Effector memory CD4-positive, alpha-beta T cell (primary cell): ENCODE results near the gene CEACAM20.

ENCODE experiments used
- DNase-seq, 3 donors: peaks; one replicate each; pipeline ENCODE4 v3.0.0-alpha.2; 2020
- H3K27ac ChIP-seq: 2 replicates; pipeline ENCODE4 v1.7.0; 2013; ENCODE audit warnings: mild to moderate bottlenecking, low read length, moderate library complexity; ENCODE audit not compliant: insufficient read depth, poor library complexity, severe bottlenecking
- H3K27me3 ChIP-seq: replicated peaks from 2 replicates; pipeline ENCODE4 v1.7.0; 2013; ENCODE audit warnings: mild to moderate bottlenecking, low read length; ENCODE audit not compliant: insufficient read depth, control insufficient read depth, poor library complexity, severe bottlenecking
- H3K36me3 ChIP-seq: 2 replicates; pipeline ENCODE4 v1.7.0; 2013; ENCODE audit warnings: mild to moderate bottlenecking, low read length, moderate library complexity; ENCODE audit not compliant: control insufficient read depth, insufficient read depth
- H3K4me1 ChIP-seq: 2 replicates; pipeline ENCODE4 v1.7.0; 2013; ENCODE audit warnings: low read length, mild to moderate bottlenecking; ENCODE audit not compliant: control insufficient read depth, insufficient read depth, poor library complexity, severe bottlenecking
- H3K4me3 ChIP-seq: 2 replicates; pipeline ENCODE4 v1.7.0; 2013; ENCODE audit warnings: low read length, low read depth, mild to moderate bottlenecking; ENCODE audit not compliant: insufficient read depth, poor library complexity, severe bottlenecking
- H3K9me3 ChIP-seq: 2 replicates; pipeline ENCODE4 v1.7.0; 2013; ENCODE audit warnings: mild to moderate bottlenecking, low read length, moderate library complexity; ENCODE audit not compliant: control insufficient read depth

CEACAM20 gene

DNA sequence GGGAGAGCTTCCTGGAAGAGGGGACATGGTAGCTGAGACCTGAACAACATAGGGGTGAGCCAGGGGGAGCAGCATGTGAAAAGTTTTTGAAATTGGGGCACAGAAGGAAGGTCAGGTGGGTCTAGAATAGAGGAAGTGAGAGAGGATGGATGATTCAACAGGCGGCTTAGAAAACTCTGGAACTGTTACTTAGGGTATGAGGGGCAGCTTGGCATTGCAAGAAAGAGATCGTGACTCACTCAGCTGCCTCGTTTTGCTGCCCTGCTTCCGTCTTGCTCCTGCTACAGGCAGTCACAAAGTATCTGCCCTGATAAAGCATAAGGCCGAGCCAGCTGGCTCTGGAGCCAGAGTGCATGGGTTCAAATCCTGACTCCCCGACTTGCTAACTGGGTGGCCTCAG is 1.3 kb upstream of the CEACAM20 start:
- H3K27ac ChIP-seq, result no peak overlapping the region
- no peaks in the 10 kb centered on the region for H3K4me1 ChIP-seq
- DNase-seq, result no peak
- H3K4me3 ChIP-seq, result no peak overlapping the region
- no peaks in the 10 kb centered on the region for H3K27me3 ChIP-seq
- no peaks in the 10 kb centered on the region for H3K9me3 ChIP-seq
- no peaks in the 10 kb centered on the region for H3K36me3 ChIP-seq

DNA sequence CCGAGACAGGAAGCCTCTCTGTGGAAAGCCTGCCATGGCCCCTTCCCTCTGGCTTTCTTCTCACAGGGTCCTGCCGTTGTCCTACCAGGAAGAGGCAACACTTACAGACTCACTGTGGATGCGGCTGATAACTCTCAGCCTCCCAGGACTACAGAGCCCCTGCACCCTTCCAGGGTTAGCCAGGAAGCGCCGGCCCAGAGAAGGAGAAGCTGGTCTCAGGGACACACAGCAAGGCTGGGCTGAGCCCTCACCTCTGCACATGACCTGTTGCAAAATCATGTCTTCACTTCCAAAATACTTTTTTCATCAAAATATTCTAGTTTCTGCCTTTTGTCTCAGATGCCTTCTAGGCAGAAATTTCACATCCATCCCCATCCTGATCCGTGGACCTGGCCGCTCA is 1.9 kb downstream of the CEACAM20 start:
- Histone ChIP-seq H3K9me3 (no peaks in the 10 kb centered on the region), H3K36me3 (no peaks in the 10 kb centered on the region), H3K27ac (no peak overlapping the region), H3K27me3 (no peaks in the 10 kb centered on the region), H3K4me3 (no peak overlapping the region), H3K4me1 (no peaks in the 10 kb centered on the region)
- no peak for DNase-seq

DNA sequence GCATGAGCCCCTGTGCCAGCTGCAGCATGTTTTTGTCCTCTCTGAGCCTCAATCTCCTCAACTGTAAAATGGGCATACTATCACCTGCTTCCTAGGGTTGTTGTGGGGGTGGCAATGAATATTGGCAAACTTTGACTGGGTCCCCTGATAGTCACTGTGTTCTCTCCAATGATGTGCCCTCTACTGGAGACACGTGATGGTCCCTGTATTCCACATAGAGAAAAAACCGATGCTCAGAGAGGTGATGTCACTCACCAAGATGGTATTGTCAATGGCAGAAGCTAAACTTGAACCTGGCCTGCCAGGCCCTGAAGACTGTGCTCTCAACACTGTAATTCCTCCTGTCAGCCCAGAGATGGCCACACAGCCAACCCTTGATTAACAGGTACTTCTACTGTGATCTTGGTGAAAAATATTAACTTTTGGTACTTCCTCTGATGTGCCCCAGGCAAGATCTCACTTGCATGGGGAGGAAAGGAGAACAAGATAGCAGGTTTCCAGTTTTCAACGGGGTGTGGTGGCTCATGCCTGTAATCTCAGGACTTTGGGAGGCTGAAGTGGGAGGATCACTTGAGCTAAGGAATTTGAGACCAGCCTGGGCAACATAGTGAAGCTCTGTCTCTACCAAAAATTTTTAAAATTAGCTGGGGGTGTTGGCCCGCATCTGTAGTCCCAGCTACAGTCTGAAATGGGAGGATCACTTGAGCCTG is 3.6 kb downstream of the CEACAM20 start:
- Histone ChIP-seq H3K4me1 (no peaks in the 10 kb centered on the region), H3K27me3 (no peaks in the 10 kb centered on the region), H3K36me3 (no peaks in the 10 kb centered on the region), H3K27ac (no peak overlapping the region), H3K4me3 (no peak overlapping the region), H3K9me3 (no peaks in the 10 kb centered on the region)
- no peak for DNase-seq

DNA sequence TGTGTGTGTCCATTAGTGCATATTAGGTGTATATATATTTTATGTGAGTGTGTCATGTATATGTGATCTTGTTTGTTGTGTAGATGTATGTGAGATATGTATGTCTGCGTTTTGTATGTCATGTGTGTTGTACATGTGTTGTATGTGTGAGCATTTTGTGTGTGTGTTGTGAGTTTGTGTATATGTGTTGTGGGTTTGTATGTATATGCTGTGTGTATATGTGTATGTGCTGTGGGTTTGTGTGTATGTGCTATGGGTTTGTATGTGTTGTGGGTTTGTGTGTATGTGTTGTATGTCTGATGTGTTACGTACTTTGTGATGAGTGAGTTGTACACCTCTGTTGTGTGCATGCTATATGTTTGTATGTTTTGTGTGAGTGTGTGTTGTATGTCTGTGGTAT is 8.1 kb downstream of the CEACAM20 start:
- Histone ChIP-seq H3K27me3 (no peaks in the 10 kb centered on the region), H3K9me3 (no peaks in the 10 kb centered on the region)
- no peak for DNase-seq

DNA sequence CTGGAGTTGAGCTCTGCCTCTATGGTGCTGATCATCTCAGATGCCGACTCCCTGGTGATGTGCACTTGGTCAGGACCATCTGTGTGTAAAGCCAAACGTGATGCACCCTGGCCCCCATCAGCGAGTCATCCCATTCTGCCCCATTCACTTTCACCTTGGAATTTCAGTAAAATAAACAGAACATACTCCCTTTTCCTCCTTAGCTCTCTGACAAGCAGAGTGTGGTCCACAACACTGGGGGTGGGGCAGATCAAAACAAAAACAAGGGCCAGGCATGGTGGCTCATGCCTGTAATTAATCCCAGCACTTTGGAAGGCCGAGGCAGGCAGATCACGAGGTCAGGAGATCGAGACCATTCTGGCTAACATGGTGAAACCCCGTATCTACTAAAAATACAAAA is 12.3 kb downstream of the CEACAM20 start:
- Histone ChIP-seq H3K36me3 (no peaks in the 10 kb centered on the region), H3K9me3 (no peaks in the 10 kb centered on the region), H3K4me1 (no peaks in the 10 kb centered on the region), H3K4me3 (no peak overlapping the region), H3K27me3 (no peaks in the 10 kb centered on the region), H3K27ac (no peak overlapping the region)
- DNase-seq, result no peak

More for the DNA sequence above, 8.1 kb downstream of the CEACAM20 start:
- no peaks in the 10 kb centered on the region for H3K36me3 ChIP-seq
- no peaks in the 10 kb centered on the region for H3K4me1 ChIP-seq
- H3K27ac ChIP-seq, result no peak overlapping the region
- no peak overlapping the region for H3K4me3 ChIP-seq

DNA sequence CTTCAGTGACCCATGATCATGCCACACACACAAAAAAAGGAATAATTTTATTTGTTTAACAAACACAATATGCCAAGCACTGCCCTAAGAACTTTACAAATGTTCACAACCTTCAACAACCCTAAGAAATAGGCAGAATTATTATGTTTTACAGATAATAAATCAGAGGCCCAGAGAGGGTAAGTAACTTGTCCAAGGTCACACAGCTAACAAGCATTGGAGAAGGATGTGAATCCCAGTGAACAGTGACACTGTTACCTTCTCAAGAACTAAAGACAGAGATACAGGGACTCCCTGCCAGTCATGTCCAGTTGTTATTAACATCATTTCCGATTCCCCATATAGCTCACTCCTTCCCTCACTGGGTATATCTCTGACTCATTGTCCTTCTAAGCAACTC is 13.6 kb downstream of the CEACAM20 start:
- DNase-seq, result no peak
- no peaks in the 10 kb centered on the region for H3K27me3 ChIP-seq
- H3K4me1 ChIP-seq, result no peaks in the 10 kb centered on the region
- H3K27ac ChIP-seq, result no peak overlapping the region
- H3K36me3 ChIP-seq, result no peaks in the 10 kb centered on the region
- no peak overlapping the region for H3K4me3 ChIP-seq
- no peaks in the 10 kb centered on the region for H3K9me3 ChIP-seq

DNA sequence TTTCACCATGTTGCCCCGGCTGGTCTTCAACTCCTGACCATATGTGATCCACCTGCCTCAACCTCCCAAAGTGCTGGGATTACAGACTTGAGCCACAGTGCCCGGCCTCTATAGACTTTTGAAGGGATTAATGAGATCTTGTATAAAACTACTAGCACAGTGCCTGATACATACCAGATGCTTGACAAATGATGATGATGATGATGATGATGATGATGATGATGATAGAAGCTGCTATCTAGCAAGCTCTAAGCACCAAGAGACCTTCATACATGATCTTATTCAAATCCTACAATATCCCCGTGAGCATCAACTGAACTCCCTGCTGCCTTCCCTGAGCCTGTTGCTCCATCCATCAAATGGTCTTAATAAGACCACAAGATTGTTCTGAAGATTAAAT is 14.4 kb downstream of the CEACAM20 start:
- Histone ChIP-seq H3K27me3 (no peaks in the 10 kb centered on the region), H3K4me3 (no peak overlapping the region), H3K27ac (no peak overlapping the region), H3K4me1 (no peaks in the 10 kb centered on the region), H3K36me3 (no peaks in the 10 kb centered on the region), H3K9me3 (no peaks in the 10 kb centered on the region)
- no peak for DNase-seq

DNA sequence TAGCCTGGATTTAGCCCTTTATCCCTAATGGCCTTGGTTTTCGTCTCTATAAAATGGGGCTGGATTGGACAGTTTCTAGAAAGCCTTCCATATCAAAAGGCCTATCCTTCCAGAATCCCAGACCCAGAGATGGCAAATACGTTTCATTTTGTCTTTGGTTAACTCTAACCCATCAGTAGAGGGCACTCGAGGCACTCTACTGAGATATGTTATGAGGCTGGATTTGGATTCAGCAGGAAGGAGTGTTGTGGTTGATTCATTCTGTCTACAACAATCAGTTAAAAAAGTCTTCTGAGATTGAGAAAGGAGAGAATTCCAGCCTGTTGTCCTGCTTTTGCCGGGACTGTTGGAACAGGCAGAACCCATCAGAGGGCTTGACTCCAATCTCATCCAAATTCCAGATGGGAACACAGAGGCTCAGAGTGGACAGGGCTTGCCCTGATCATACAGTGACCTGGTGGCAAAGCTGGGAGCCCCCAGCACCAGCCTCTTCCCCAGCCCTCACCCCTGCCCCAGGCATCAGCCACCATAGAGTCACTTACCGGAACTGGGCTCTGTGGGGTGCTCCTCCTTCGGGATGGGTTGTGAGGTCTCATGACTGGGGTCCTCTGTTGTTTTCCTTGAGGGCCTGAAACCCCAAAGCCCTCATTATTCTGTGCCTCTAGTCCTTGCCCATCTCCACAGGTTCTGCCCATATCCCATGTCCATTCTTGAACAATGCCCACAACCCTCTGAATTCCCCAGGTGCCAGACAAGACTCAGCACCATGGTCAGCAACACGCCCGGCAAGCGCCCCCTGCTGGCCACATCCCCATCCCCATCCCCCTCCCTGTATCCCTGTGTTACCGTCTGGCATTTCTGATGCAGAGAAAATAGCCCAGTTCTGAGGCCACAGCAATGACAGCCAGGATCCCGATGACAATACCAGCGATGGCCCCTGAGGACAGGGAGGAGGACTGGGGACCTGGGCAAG is 16.9 kb downstream of the CEACAM20 start:
- H3K27ac ChIP-seq, result no peak overlapping the region
- DNase-seq, result no peak
- H3K27me3 ChIP-seq, result no peaks in the 10 kb centered on the region
- no peak overlapping the region for H3K4me3 ChIP-seq
- H3K36me3 ChIP-seq, result no peaks in the 10 kb centered on the region
- H3K4me1 ChIP-seq, result no peaks in the 10 kb centered on the region
- no peaks in the 10 kb centered on the region for H3K9me3 ChIP-seq

DNA sequence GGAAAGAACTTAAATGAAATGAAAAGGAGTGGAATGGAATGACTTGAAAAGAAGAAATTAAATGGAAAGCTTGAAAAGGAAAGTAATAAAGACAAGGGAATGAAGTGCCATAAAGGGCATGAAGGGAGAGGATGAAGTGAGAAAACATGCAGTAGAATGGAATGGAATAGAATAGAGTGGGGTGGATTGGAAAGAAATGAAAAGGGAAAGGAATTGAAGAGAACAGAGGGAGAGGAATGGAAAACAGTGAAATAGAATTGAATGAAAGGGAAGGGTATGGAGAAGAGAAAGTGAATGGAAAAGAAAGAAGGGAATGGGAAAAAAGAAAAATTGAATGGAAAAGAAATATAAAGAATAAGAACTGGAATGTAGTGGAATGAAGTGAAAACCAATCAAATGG is 20.0 kb downstream of the CEACAM20 start:
- Histone ChIP-seq H3K4me1 (no peaks in the 10 kb centered on the region), H3K4me3 (no peak overlapping the region), H3K27me3 (no peaks in the 10 kb centered on the region), H3K36me3 (no peaks in the 10 kb centered on the region), H3K27ac (no peak overlapping the region), H3K9me3 (no peaks in the 10 kb centered on the region)
- DNase-seq, result no peak
